ENCODE results near the gene MED17. TPM values are rescaled to one million over a fixed set of nuclear protein-coding genes. Genes with fewer than 3 reads are reported as not detected.
A peak's percentile ranks its signal among the peaks of the same experiment; 100 is the strongest.

The MED17 gene, protein sequence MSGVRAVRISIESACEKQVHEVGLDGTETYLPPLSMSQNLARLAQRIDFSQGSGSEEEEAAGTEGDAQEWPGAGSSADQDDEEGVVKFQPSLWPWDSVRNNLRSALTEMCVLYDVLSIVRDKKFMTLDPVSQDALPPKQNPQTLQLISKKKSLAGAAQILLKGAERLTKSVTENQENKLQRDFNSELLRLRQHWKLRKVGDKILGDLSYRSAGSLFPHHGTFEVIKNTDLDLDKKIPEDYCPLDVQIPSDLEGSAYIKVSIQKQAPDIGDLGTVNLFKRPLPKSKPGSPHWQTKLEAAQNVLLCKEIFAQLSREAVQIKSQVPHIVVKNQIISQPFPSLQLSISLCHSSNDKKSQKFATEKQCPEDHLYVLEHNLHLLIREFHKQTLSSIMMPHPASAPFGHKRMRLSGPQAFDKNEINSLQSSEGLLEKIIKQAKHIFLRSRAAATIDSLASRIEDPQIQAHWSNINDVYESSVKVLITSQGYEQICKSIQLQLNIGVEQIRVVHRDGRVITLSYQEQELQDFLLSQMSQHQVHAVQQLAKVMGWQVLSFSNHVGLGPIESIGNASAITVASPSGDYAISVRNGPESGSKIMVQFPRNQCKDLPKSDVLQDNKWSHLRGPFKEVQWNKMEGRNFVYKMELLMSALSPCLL
- total RNA-seq (10 to 100 TPM; 73.2 to 78.5 TPM), polyA plus RNA-seq (10 to 100 TPM; 11.3 to 30.8 TPM)

DNA sequence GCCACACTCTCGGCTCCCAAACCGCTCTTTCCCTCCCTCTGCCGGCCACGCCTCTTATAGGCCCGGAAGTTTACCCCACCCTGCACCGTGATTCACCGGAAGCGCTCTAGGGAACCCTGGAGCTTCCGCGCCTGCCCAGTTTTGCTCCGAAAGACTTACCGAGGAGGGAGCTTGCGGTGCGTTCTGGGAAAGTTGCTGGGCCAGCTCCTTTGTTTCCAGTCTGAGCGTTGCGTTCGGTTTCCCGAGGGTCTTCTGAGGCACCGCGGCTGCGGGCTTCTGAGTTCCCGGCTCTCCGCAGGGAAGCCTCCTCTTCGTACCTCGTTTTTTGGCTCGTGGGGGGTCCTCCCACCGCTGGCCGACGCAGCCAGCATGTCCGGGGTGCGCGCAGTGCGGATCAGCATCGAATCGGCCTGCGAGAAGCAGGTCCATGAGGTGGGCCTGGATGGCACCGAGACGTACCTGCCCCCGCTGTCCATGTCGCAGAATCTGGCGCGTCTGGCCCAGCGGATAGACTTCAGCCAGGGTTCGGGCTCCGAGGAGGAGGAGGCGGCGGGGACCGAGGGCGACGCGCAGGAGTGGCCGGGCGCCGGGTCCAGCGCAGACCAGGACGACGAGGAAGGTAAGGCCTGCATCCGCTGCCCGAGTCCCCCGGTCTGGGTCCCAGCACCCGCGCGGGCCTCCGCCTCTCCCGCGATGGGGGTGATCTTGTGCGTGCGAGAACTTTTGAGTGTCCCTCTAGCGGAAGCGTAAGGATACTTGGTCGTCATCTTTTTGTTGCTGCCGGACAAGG, at the start of gene MED17:
TSS of gene MED17 (plus strand) at position 138 of the 790 bp plus-strand sequence. CDS start at position 370, 232 bp downstream.
- no peaks in the 10 kb centered on the region for H3K27me3 Mint-ChIP-seq
- H3K4me1 ChIP-seq (ENCODE audit: insufficient read depth, low read length) = peaks cover 37% of the 10 kb centered on the region
- peak within 1 kb of the TSS; percentile 84 for H3K27ac ChIP-seq (ENCODE audit: low read depth, low read length)
- peaks cover 27 to 45% (median 36%) of the 10 kb centered on the region in 4 donors for H3K4me1 Mint-ChIP-seq
- H3K4me3 Mint-ChIP-seq = peak within 1 kb of the TSS; percentile 93 to 100 (median 98)
- peak within 1 kb of the TSS; percentile 68 to 99 (median 97) for H3K27ac Mint-ChIP-seq
- H3K9me3 Mint-ChIP-seq = no peaks in the 10 kb centered on the region
- intact Hi-C loops (cut with micrococcal nuclease) = loop anchor here (1.0 to 10.0 kb wide), 5 partner anchors 43 to 709 kb away; partner anchors contain the start of genes ANKRD49, C11orf54, CEP295 and MRE11
- H3K27me3 ChIP-seq (ENCODE audit: insufficient read depth, low read length) = no peaks in the 10 kb centered on the region
- peak within 1 kb of the TSS; percentile 93 to 94 for H3K4me3 ChIP-seq (ENCODE audit: low read length in 2 of 2)
- POLR2A ChIA-PET (ENCODE audit: partially characterized antibody) = interaction anchor here (0.6 to 5.5 kb wide), 16 partner anchors 8 to 1283 kb away, joined by 3 to 180 read pairs (median 4); partner anchors contain the start of genes C11orf54, CEP295, FUT4 and PANX1
- CTCF ChIA-PET (ENCODE audit: partially characterized antibody) = interaction anchor here (0.7 to 3.9 kb wide), 10 partner anchors 12 to 132 kb away, joined by 3 to 60 read pairs (median 4); partner anchors contain the start of genes C11orf54, CEP295 and TAF1D
- no peaks in the 10 kb centered on the region for H3K9me3 ChIP-seq (ENCODE audit: control insufficient read depth in 1 of 2, low read length in 2 of 2)
- peak; percentile 84 to 91 (median 85) for DNase-seq
- H3K36me3 ChIP-seq (ENCODE audit: insufficient read depth, low read length) = peaks cover 3% of the 10 kb centered on the region
- peaks cover 17 to 24% of the 10 kb centered on the region in 2 donors for H3K36me3 Mint-ChIP-seq

DNA sequence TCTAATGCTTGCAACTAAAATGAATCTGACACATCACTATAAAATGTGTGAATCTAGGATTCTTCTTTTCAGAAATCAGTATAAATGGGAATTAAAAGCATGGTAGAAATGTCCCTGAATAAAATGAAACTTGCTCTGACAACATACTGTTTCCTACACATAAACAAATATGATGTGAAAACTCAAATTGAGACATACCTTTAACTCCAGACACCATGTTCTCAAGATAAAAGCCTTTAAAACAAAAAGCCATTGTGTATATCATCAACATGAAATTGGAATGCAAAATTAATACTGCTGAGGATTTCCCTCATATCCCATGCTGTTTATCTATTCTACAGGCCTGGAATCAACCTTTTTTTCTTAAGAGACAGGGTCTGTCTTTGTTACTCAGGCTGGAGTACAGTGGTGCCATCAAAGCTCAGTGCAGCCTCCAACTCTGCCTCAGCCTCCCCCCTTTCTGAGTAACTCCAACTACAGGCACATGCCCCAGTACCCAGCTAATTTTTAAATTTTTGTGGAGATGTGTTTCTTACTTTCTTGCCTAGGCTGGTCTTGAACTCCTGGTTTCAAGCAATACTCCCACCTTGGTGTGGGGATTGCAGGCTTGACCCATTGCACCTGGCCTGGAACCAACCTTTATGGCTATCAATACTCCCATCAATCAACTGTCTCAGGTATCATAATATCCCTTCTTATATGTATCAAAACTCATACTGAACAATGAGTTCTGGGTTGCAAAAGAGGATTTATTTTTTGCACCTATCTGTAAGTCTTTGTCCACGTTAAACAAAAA, 49.5 kb upstream of the MED17 start:
- peaks cover 61 to 92% of the 10 kb centered on the region in 2 donors for H3K36me3 Mint-ChIP-seq
- peak overlapping the region in 5 of 8 donors; percentile 4 to 59 (median 16) for H3K4me3 Mint-ChIP-seq
- H3K4me1 Mint-ChIP-seq = peaks cover 49 to 77% (median 57%) of the 10 kb centered on the region in 4 donors
- H3K36me3 ChIP-seq (ENCODE audit: insufficient read depth, low read length) = peaks cover 79% of the 10 kb centered on the region
- H3K9me3 ChIP-seq (ENCODE audit: control insufficient read depth in 1 of 2, low read length in 2 of 2) = no peaks in the 10 kb centered on the region
- peak overlapping the region; percentile 48 to 99 (median 68) for H3K27ac Mint-ChIP-seq
- H3K27ac ChIP-seq (ENCODE audit: low read depth, low read length) = peak overlapping the region; percentile 27
- no peaks in the 10 kb centered on the region for H3K27me3 ChIP-seq (ENCODE audit: insufficient read depth, low read length)
- DNase-seq = no peak
- no peaks in the 10 kb centered on the region for H3K9me3 Mint-ChIP-seq
- H3K4me3 ChIP-seq (ENCODE audit: low read length in 2 of 2) = no peak overlapping the region
- H3K4me1 ChIP-seq (ENCODE audit: insufficient read depth, low read length) = peaks cover 73% of the 10 kb centered on the region
- H3K27me3 Mint-ChIP-seq = no peaks in the 10 kb centered on the region
- ChIA-PET POLR2A (ENCODE audit: partially characterized antibody) (interaction anchor here (0.8 to 8.2 kb wide), 3 partner anchors 7 to 61 kb away, joined by 3 to 115 read pairs (median 3); no protein-coding TSS in a partner anchor), CTCF (ENCODE audit: partially characterized antibody) (no interaction called here)
- intact Hi-C loops (cut with micrococcal nuclease) = no loop called here

DNA sequence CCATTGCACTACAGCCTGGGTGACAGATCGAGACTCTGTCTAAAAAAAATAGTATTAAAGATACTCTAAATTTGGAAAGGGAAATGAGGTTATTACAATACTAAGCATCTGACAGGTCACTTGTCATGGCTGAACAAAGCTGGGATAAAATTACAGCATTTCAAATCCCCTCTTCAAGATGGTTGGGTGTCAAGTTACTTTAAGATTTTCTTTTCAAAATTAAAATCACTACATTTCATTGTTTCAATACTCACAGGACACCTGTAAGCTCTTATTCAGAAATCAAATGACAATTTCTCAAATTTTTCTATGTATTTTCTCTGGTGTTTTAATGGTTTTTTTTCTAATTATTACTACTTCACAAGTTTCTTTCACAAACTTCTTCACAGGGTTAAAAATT, 48.5 kb upstream of the MED17 start:
- peaks cover 81% of the 10 kb centered on the region for H3K4me1 ChIP-seq (ENCODE audit: insufficient read depth, low read length)
- H3K27me3 Mint-ChIP-seq = no peaks in the 10 kb centered on the region
- no peak overlapping the region for H3K27ac ChIP-seq (ENCODE audit: low read depth, low read length)
- H3K4me3 Mint-ChIP-seq = peak overlapping the region in 2 of 8 donors; percentile 13 to 27
- H3K27me3 ChIP-seq (ENCODE audit: insufficient read depth, low read length) = no peaks in the 10 kb centered on the region
- POLR2A ChIA-PET (ENCODE audit: partially characterized antibody) = interaction anchor here (0.8 to 8.2 kb wide), 3 partner anchors 8 to 74 kb away, joined by 3 to 115 read pairs (median 5); partner anchors contain the start of genes CEP295 and MED17
- H3K27ac Mint-ChIP-seq = peak overlapping the region in 6 of 7 donors; percentile 53 to 99 (median 79)
- H3K36me3 Mint-ChIP-seq = peaks cover 57 to 89% of the 10 kb centered on the region in 2 donors
- no peaks in the 10 kb centered on the region for H3K9me3 ChIP-seq (ENCODE audit: control insufficient read depth in 1 of 2, low read length in 2 of 2)
- H3K4me3 ChIP-seq (ENCODE audit: low read length in 2 of 2) = no peak overlapping the region
- intact Hi-C loops (cut with micrococcal nuclease) = no loop called here
- peaks cover 71% of the 10 kb centered on the region for H3K36me3 ChIP-seq (ENCODE audit: insufficient read depth, low read length)
- peaks cover 53 to 87% (median 65%) of the 10 kb centered on the region in 4 donors for H3K4me1 Mint-ChIP-seq
- CTCF ChIA-PET (ENCODE audit: partially characterized antibody) = no interaction called here
- no peaks in the 10 kb centered on the region for H3K9me3 Mint-ChIP-seq
- DNase-seq = no peak

DNA sequence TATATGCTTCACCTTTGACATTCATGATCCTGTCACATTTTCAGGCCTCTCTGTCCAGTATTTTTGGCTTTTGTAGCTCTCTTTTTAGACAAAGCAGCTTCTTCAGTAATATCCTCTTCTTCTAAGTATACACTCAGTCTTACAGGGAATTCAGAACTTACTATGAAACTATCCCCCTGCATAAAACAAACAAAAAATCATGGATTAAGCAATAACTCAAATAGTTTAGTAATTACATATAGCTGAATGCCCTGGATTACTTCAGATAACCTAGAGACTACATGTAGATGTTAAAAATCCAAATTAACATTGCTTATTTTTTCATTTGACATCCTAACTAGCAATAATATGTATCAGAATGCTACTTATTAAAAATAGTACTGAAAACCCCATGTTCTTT, 48.0 kb upstream of the MED17 start:
- H3K9me3 Mint-ChIP-seq = no peaks in the 10 kb centered on the region
- ChIA-PET POLR2A (ENCODE audit: partially characterized antibody) (interaction anchor here (0.8 to 8.2 kb wide), 4 partner anchors 8 to 75 kb away, joined by 3 to 115 read pairs (median 23); partner anchors contain the start of genes CEP295 and MED17), CTCF (ENCODE audit: partially characterized antibody) (no interaction called here)
- H3K27me3 ChIP-seq (ENCODE audit: insufficient read depth, low read length) = no peaks in the 10 kb centered on the region
- H3K27me3 Mint-ChIP-seq = no peaks in the 10 kb centered on the region
- no peak overlapping the region for H3K4me3 ChIP-seq (ENCODE audit: low read length in 2 of 2)
- H3K4me3 Mint-ChIP-seq = peak overlapping the region in 4 of 8 donors; percentile 2 to 70 (median 20)
- H3K27ac Mint-ChIP-seq = peak overlapping the region; percentile 48 to 99 (median 73)
- H3K4me1 Mint-ChIP-seq = peaks cover 53 to 92% (median 66%) of the 10 kb centered on the region in 4 donors
- peaks cover 81% of the 10 kb centered on the region for H3K4me1 ChIP-seq (ENCODE audit: insufficient read depth, low read length)
- H3K27ac ChIP-seq (ENCODE audit: low read depth, low read length) = no peak overlapping the region
- no peak for DNase-seq
- H3K36me3 Mint-ChIP-seq = peaks cover 57 to 92% of the 10 kb centered on the region in 2 donors
- no peaks in the 10 kb centered on the region for H3K9me3 ChIP-seq (ENCODE audit: control insufficient read depth in 1 of 2, low read length in 2 of 2)
- peaks cover 67% of the 10 kb centered on the region for H3K36me3 ChIP-seq (ENCODE audit: insufficient read depth, low read length)
- intact Hi-C loops (cut with micrococcal nuclease) = no loop called here

DNA sequence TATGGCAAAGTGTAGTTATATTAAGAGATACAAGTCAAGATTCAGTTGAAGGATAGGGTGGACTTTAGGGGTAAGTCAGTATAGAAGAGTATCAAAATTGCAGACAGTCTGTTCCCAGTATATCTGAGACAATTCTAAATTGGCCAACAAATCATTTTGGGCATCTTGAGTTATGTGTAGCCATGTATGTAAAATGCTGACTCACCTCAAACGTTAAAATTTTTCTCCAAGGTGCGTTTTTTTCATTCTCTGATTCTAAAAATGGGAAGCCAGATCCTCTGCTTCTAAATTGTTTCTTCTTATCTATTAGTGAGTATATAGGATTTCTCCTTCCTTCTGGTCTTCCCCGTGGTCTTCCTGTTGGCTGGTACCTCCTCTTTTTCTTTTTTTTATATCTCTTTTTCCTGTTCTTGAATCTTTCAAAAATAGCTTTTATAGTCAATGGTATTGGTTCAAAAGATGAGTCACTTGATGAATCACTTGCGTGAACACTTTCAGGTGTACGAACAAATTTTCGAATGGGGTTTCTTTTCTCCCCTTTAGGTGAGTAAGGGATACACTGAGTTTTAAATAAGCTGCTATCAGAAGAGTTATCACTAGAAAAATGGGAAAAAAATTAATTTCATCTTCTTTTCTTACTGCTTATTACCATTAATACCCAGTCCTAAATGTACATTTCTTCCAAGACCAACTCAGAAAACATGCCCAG, 46.0 kb upstream of the MED17 start:
- H3K9me3 Mint-ChIP-seq = no peaks in the 10 kb centered on the region
- Histone ChIP-seq H3K36me3 (ENCODE audit: insufficient read depth, low read length) (peaks cover 48% of the 10 kb centered on the region), H3K4me1 (ENCODE audit: insufficient read depth, low read length) (peaks cover 83% of the 10 kb centered on the region), H3K27ac (ENCODE audit: low read depth, low read length) (peak overlapping the region; percentile 93), H3K27me3 (ENCODE audit: insufficient read depth, low read length) (no peaks in the 10 kb centered on the region), H3K9me3 (ENCODE audit: control insufficient read depth in 1 of 2, low read length in 2 of 2) (no peaks in the 10 kb centered on the region), H3K4me3 (ENCODE audit: low read length in 2 of 2) (peak overlapping the region in 1 of 2 donors; percentile 98)
- peaks cover 48 to 82% of the 10 kb centered on the region in 2 donors for H3K36me3 Mint-ChIP-seq
- peaks cover 53 to 92% (median 71%) of the 10 kb centered on the region in 4 donors for H3K4me1 Mint-ChIP-seq
- POLR2A ChIA-PET (ENCODE audit: partially characterized antibody) = interaction anchor here (0.8 to 8.2 kb wide), 6 partner anchors 10 to 540 kb away, joined by 3 to 180 read pairs (median 22); partner anchors contain the start of genes MED17, PANX1 and SLC36A4
- H3K27me3 Mint-ChIP-seq = no peaks in the 10 kb centered on the region
- intact Hi-C loops (cut with micrococcal nuclease) = no loop called here
- CTCF ChIA-PET (ENCODE audit: partially characterized antibody) = interaction anchor here (0.9 to 6.0 kb wide), 3 partner anchors 13 to 57 kb away, joined by 3 to 60 read pairs (median 3); partner anchors contain the start of gene MED17
- peak overlapping the region; percentile 91 to 100 (median 100) for H3K4me3 Mint-ChIP-seq
- peak in 2 of 5 donors; percentile 6 to 48 for DNase-seq
- peak overlapping the region; percentile 80 to 99 (median 92) for H3K27ac Mint-ChIP-seq

Data from CD4-positive, alpha-beta memory T cell (primary cell).